Hematopoietic multipotent progenitor cell treated with erythropoietin and hydrocortisone succinate and interleukin-3 and kit ligand, for 8 days (in vitro differentiated cells): ENCODE data around the gene MRPL44.
"Not testable (repeated sequence)": the region's sequence is repeated elsewhere in the genome, so short reads cannot be mapped to it uniquely, and the experiment has no call there.

Experiments used
- DNase-seq: peaks from one replicate; pipeline ENCODE4 v3.0.0-alpha.2; 2015

MRPL44 gene

GRCh38 chr2:223972656-223973102 is 15.4 kb downstream of the MRPL44 start:
- DNase-seq, result no peak

GRCh38 chr2:223973606-223974005 is 16.3 kb downstream of the MRPL44 start:
- DNase-seq, result no peak

GRCh38 chr2:223976635-223977226 is 19.5 kb downstream of the MRPL44 start:
- no peak for DNase-seq

- no peak for DNase-seq
Observed at GRCh38 chr2:223978451-223978850, 21.2 kb downstream of the MRPL44 start.

- no peak for DNase-seq
Observed at GRCh38 chr2:223979730-223980396, 22.6 kb downstream of the MRPL44 start.

GRCh38 chr2:223980397-223980735 is 23.1 kb downstream of the MRPL44 start:
- no peak for DNase-seq

GRCh38 chr2:223980803-223981202 is 23.5 kb downstream of the MRPL44 start:
- no peak for DNase-seq

- DNase-seq, result no peak
Observed at GRCh38 chr2:223981241-223981640, 24.0 kb downstream of the MRPL44 start.

GRCh38 chr2:223989206-223989855 is 32.1 kb downstream of the MRPL44 start:
- DNase-seq, result no peak

GRCh38 chr2:223989856-223990232 is 32.6 kb downstream of the MRPL44 start:
- DNase-seq, result no peak

- no peak for DNase-seq
Observed at GRCh38 chr2:223991611-223992010, 34.3 kb downstream of the MRPL44 start.

GRCh38 chr2:223993634-223994232 is 36.5 kb downstream of the MRPL44 start:
- DNase-seq, result peak; percentile 83

- no peak for DNase-seq
Observed at GRCh38 chr2:223994562-223995162, 37.4 kb downstream of the MRPL44 start.

GRCh38 chr2:223995569-223995968 is 38.3 kb downstream of the MRPL44 start:
- DNase-seq, result no peak

GRCh38 chr2:223996391-223996790 is 39.1 kb downstream of the MRPL44 start:
- DNase-seq, result no peak

GRCh38 chr2:223997938-223998337 is 40.7 kb downstream of the MRPL44 start:
- no peak for DNase-seq

- DNase-seq, result no peak
Observed at GRCh38 chr2:223998948-223999347, 41.7 kb downstream of the MRPL44 start.

- no peak for DNase-seq
Observed at GRCh38 chr2:223999862-224000261, 42.6 kb downstream of the MRPL44 start.

- DNase-seq, result not testable (repeated sequence)
Observed at GRCh38 chr2:224000662-224001061, 43.4 kb downstream of the MRPL44 start.

- no peak for DNase-seq
Observed at GRCh38 chr2:224004105-224004695, 46.9 kb downstream of the MRPL44 start.

- peak; percentile 75 for DNase-seq
Observed at GRCh38 chr2:224008702-224009261, 51.5 kb downstream of the MRPL44 start.

GRCh38 chr2:224009605-224010315 is 52.5 kb downstream of the MRPL44 start:
- DNase-seq, result peak; percentile 73
